NCI-H2029 (cell line): ENCODE measurements around the gene SLC25A21.
"Not testable (repeated sequence)": the region's sequence is repeated elsewhere in the genome, so short reads cannot be mapped to it uniquely, and the experiment has no call there.

ENCODE experiments used
- DNase-seq: peaks from one replicate; lab custom pipeline; 2025; lab: John Stamatoyannopoulos, UW

Gene SLC25A21

DNA sequence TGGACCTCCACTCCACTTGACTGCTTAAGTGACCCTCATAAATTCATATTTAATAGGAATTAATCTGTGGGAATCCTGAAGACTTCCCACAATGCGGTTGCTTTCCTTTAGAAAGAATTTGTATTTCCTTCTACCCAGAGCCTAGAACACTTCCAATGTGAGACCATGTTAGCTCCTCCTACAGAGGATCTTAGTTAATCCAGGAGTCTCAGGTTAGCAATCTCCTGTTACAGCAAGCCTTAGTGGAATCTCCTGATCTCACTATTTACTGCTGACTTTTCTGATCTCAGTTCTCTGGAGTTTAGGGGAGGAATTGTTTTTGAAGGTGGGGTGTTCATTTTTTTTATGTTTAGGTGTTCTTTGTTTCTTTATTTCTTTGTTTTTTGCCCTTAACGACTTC, 186.0 kb downstream of the SLC25A21 start:
- DNase-seq = no peak

DNA sequence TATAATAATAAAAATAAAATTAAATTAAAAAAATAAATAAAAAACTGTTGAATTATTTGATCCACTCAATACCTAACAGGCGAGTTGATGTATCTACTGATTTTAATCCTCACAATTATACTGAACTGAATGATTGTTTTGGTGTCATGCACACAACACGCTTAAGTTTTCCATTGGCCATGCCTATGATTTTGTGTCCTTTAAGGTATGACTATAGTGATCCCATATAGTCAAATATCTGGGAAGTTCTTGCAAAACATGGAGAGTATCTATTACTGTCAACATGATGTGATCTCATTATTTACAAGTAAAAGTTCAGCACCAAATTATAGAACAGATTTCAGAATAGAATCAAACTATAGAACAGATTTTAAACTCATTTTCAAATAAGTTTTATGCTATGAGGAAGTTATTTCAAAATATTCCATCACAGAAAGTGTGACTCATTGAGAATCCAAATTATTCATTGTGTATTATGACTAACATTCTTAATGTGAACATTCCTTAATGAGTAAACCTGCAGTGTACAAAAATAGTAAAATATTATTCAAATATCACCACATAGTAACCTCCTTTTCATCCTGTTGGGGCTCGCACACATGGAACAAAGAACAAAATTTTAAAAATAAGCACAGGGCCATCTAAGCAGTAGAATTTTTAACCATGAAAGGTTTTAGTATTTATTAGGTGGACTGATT, 190.4 kb downstream of the SLC25A21 start:
- DNase-seq = no peak

DNA sequence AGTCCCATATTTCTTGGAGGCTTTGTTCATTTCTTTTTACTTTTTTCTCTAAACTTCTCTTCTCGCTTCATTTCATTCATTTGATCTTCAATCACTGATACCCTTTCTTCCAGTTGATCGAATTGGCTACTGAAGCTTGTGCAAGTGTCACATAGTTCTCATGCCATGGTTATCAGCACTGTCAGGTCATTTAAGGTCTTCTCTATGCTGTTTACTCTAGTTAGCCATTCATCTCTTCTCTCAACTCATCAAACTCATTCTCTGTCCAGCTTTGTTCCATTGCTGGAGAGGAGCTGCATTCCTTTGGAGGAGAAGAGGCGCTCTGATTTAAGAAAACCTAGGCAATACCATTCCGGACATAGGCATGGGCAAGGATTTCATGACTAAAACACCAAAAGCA, 192.0 kb downstream of the SLC25A21 start:
- DNase-seq = not testable (repeated sequence)

DNA sequence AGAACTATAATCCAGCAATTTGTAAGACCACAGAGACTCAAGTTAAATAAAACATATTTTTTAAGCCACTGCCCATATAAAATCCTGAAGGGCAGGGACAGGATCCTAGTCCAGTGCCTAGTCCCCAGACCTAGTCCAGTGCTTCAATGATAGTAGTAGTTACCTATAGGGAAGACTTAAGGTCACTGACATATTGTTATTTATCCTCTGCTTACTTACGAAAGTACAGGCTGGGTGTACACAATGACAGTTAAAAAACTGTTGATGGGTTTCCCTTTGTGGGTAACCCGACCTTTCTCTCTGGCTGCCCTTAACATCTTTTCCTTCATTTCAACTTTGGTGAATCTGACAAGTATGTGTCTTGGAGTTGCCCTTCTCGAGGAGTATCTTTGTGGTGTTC, 192.5 kb downstream of the SLC25A21 start:
- DNase-seq = no peak

DNA sequence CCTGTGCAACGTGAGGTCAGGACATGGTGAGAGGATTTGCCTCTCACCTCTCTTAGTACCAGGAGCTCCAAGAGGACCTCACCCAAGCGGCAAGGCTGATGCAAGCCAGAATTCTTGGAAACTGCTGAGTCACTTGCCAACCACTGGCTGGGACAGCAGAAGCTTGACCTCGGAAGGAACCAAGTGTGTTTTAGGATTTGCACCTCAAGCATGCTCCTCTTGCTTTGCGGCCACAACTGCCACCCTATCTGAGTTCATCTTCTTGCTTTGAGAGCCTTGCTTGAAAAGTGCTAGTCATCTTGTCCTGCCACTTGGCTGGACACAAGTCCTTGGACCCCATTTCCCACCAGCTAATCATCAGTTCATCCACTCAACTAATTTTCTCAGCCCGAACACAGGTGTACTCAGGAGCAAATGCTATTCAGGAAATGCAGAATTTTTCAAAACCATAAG, 195.8 kb downstream of the SLC25A21 start:
- no peak for DNase-seq

DNA sequence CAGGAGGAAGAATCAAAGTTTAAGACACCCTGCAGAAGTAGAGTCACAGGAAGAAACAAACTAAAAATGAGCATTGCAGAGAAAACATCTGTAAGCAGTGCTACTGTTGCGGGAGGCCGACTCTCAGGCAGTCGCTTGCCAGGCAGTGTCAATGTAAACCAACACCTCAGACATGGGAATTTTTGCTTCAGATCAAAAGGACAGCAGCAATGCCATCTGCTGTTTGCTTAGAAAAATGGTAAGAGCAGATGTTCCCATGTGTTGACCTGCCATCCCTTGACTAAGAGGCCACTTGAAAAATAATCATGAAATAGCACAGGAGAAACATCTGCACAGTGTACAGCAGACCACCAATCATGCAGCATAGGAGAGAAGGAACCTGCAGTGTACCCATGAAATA, 196.6 kb downstream of the SLC25A21 start:
- DNase-seq = peak; percentile 69

DNA sequence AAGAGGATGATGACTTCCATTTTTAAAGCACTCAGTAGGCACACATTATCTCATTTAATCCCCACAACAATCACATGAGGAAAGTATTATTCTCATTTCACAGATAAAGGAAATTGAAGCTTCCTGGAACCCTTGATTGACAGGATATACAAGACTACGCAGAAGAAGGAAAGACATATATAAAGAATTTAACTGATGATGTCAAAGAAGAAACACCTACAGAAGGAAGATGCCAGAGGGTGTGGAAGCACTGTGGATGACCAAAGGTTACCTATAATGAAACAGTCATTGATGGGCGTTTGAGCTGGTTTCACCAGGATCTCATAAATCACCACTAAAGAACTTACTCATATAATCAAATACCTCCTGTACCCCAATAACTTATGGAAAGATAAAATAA, 197.4 kb downstream of the SLC25A21 start:
- DNase-seq = no peak

DNA sequence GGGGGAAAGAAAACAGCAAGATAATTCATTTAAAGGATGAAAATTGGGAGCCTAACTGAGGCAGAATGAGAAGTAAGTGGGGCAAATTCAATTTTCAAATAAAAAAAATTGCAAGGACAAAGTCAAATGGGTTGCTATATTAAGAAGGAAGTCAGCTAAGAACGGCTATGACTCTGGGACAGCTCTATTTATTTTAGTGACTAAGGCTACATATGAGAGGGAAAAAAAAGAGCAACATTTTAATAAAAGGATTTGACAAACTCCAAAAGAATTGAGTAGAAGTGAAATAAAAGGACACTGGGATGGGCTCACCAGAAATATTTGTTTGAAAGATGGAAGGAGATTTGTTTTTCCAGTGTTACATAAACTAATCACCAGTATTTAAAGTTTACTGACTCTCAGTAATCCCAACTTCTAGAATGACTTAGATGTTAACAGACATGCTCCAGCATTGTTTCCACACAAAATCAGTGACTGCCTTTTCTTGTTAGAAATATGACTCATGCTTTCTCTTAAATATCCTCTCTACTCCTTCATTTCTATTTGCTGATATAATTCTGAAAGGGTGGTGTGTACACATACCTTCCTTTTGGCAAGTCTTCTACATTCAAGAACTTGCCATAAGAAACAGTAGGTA, 198.5 kb downstream of the SLC25A21 start:
- DNase-seq = no peak

DNA sequence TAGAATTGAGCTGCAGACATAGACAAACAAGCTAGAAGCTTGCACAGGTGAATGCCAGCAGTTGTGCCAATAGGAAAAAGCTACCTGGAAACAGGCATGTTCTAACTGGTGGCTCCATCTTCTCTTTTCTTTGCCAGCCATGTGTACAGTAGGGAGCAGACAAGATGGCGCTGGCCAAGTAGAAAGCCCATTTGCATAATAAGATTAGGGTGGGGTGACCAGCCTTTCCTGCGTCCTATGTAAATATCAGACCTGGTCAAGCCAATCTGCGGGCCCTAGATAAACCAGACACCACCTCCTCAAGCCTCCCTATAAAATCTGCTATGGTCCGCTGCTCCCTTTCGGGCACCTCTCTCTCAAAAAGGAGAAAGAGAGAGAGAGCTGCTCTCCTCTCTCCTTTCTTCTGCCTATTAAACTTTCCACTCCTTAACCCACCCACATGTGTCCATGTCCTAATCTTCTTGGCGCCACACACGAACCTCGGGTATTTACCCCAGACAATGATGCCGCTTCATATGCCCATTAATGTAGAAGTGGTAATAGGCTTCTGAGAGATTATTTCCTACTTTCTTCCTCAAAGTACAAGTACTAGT, 201.0 kb downstream of the SLC25A21 start:
- DNase-seq = no peak

DNA sequence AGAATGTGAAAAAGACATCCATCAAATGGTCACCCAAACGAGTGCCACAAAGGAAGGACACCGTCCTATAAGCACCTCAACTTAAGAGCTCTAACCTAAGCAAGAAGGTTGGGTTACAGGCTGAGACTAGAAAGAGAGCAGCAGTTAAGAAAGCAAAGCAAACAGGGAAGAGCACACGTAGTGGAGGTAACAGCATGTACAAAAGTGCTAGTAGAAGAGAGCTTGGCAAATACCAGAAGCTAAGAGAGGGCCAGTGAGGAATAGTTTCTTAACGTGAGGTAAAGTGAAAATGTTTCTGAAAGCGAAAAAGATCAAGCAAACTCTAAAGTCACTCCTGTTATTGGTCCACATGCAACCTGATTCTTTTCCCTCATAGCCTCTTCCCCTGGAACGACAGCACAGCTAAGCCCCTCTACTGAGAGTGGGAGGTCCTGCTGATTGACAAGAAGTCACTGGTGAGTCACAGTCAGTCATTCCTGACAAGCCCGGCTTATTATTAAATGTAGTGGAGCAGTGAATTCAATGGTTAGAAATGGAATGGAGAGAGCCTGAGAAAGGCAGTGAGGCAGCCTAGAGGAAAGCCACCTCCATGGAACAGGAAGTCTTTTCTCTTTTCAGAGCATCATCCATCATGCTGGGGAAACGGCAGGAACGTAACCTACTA, 204.4 kb downstream of the SLC25A21 start:
- no peak for DNase-seq

DNA sequence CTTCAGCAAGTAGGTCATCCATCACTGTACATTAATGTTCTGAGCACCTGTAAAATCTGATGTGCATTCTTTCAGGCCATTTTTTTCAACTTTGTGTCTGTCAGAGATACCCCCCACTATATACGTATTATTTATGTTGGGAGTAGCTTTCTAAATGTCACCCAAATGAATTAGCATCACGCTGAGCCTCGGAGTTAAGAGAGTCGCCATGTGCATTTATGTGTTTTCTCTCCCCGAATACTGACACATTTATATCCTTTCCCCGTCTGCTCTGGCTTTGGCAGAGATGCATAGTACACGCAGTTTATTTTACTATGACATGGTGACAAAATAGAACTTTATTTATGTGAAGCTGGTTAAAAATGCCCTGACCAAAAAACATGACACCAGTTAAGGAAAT, 216.4 kb downstream of the SLC25A21 start:
- DNase-seq = no peak

DNA sequence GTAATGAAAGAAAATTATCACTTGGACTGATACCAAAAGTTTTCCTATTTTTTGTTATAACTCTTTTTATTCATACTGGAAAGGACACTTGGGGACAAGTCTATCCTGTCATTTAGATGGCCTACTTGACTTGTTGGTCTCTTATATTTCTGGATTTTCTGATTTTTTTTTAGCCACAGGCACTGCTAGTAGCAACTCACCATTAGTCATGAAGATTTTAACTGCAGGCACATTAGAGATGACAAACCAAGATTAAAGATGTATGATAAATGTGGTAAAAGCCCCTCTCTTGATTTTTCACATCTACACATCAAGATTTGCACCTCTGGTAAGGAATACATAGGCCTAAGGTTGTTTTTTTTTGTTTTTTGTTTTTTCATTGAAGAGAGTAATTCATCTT, 217.0 kb downstream of the SLC25A21 start:
- no peak for DNase-seq

DNA sequence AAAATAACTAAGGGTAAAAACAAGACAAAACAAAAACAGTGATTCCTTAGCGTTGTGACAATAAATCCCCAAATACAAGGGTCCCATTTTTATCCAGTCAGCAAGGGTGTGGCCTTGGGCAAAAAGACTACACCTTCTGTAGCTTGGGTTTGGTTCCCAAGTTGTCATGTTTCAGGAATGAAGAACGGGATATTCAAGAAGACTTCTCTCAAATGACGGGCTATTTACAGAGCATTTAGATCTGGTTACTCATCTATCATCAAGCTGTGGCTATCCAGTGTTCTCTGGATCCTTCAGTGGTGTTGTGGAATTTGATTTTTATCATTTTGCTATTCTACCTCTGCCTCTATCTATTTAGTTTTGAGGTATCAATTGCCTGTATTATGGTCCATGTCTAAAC, 219.7 kb downstream of the SLC25A21 start:
- no peak for DNase-seq

DNA sequence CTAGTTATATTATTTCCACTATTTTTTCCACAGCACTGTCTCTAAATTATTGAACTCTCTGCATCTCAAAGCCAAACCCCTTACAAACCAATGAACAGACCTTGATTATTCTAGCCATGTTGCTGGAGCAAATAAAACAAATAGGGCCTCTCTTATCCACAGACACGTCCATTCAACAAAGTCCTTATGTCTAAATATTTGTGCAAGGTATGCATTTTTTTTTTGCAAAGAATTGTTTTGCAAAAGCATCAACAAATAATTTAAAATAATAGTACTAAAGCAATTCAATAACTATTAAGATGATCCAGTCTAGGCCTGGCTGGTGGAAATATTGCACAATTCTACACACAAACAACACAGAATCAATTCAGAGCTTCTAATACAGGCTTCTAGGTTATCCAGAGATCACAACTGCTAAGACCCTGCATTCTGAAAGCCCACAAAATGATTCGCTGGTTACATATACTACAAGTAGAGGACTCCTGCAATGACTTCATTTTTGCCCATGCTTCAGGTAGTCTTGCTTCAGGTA, 221.0 kb downstream of the SLC25A21 start:
- DNase-seq = no peak

DNA sequence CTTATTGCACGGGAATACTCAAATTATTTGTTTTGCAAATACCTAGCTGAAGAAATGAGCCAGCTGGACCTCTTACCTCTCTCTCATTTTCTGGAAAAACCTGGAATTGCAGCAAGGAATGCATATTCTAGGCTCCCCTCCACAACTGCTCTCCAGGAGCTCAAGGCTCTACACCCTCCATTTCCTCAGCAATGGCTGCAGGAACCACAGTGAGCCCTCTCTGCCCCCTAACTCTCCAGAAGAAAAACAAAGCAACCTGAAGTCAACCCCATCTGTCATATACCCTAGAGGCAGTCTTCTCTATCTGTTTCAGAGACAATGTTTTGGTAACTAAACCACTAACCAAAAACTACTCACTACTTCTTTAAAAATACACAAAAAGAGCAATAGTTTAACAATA, 221.6 kb downstream of the SLC25A21 start:
- DNase-seq = no peak

DNA sequence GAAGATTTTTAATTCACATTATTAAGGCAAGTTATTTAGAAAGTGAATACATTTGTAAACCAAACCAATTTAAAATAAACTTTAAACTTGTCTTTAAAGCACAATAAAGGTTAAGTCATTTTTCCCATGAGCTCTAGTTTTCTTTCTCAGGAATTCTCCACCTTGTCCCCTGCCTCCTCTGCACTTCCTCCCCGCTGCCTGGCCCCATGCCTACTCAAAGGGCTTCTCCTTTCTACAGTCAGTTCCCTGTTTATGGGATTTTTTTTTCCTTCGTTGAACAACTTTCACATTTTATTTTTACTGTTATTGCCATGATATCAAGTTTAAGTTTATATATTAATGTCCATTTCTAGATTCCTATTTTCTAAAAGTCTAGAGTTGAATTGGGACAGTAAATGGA, 223.0 kb downstream of the SLC25A21 start:
- DNase-seq = no peak

DNA sequence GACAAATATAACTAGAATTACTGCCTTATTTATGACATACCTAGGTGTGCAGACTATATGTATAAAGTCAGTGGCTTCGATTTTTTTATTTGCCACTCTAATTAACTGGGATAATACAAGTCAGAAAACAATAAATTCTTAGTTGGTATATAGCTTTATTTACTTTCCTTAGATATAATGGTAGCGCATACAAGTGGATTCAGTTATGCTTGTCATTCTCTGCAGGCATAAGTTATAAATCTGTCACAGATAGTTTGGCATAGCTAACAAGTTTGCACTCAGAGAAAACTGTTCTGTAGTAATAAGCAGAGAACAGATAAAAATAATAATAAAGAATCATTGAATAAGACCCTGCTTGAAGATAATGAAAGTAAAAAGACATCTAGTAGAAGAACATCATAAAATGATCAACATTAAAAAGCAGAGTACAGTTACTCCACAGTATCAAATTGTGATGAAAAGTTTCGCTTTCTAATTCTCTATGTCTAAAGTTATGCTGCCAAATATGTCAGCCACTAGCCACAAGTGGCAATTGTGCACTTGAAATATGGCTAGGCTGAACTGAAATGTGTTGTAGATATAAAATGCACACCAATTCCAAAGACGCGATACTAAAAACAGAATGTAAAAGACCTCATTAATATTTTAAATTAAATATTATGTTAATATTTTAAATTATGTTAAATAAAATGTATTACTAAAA, 224.1 kb downstream of the SLC25A21 start:
- DNase-seq = no peak

DNA sequence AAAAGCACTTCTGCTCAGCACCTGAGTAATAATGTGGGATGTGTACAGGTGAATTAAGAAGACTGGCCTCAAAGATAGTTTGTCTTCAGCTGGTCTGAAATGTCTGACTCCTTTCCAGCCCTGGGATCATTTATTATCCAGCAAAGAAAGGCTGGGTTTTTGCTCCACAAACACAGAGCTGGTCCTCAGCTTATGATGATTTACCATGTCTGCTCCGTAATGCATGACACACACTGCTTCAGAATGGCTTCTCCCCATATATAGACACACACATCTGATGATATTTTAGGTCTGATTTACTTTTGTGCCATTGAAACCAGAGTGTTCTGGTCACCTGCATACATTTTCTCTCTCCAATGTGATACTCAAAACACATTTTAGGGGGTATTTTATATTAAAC, 225.0 kb downstream of the SLC25A21 start:
- DNase-seq = no peak

DNA sequence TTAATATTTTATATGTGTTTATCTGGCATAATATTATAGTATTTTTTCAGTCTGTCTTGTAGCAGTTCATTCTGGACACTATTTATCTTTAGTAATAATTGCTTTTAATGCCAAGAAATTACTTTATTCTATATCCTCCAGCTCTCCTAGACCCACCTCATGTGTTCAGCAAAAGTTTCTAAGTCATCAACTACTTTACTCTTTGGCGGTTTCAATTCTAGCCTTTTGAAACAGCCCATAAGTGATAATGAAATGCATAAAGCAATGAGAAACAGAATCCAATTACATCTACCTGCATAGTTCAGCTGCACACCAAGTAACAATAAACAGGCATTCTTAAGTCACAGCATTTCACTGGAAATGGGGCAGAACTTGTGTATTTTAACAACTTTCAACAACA, 225.5 kb downstream of the SLC25A21 start:
- no peak for DNase-seq

DNA sequence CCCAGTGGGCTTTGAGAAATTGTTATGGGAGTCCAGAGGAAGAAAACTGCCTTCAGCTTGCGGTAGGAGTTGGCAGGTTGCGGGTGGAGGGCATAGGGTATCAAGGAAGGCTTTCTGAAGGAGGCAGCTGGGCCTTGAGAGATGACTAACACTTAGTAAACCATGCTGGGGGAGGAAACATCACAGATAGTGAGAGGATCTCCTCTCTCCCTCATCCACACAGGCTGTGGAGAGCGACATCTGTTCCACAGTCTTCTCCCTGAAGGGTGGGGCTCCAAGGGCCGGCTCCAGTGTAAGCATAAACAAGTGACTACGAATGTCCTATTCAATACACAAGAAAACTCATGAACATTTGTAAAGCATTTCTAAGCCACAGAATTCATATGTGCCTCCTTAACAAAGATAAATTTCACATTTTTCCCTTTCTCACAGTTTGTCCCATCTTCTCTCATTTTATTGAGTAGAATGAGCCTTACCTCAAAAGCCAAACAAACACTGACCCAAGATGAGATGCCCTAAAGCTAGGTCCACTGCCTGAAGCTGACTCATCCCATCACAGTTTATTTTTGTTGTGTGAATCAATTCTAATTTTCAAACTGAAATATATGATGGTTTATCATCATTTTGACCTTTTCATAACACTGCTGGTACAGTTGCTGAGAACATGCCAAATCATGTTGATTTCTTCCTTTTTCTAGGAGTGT, 227.9 kb downstream of the SLC25A21 start:
- DNase-seq = no peak

DNA sequence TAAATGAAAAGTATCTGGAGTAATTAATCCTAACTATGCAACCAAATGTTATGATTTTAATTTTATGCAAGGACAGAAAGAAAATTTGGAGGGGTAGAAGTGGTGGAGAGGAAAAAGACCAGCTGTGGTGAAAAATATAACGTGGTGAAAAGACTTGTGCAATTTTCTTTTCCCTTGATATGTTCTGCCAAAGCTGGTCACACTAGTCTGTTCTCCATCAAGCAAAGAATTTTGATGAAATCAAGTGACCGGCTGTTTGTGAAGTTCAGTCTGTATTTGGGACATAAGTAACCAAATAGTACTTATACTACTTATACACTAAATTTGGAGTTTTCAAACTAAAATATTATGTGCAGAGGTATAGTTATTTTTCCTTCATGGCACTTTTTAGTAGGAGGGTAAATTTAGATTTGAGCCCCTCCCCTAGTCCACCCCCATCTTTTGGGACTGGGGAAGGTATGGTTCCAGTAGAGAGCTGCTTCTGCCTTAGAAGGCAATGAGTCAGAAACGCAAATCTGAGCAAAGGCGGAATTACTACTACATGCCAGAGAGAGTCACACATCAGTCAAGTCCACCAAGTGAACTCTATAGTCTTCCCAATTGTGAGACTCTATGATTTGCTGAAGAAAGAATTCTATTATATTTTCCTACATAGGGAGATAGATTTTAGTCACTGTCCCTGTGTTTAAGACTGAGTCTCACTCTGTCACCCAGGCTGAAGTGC, 229.7 kb downstream of the SLC25A21 start:
- no peak for DNase-seq
